Stimulated activated CD4-positive, alpha-beta T cell treated with anti-CD3 and anti-CD28 coated beads, Interleukin-15, amount 100 ng/mL, for 24 hours (primary cell): Measurements from ENCODE around the gene MCOLN1.
A peak's percentile ranks its signal among the peaks of the same experiment; 100 is the strongest.

Experiments
- DNase-seq: peaks from one replicate; pipeline ENCODE4 v3.0.0-alpha.2; 2020

The MCOLN1 gene

GRCh38 chr19:7522072-7522922 is at the start of gene MCOLN1:
Gene MCOLN1, plus strand, starts transcription at chr19:7522624. Its CDS starts 127 bp downstream, at chr19:7522751.
- peak; percentile 100 for DNase-seq

GRCh38 chr19:7475665-7476064 is 46.8 kb upstream of the MCOLN1 start:
- DNase-seq = no peak

GRCh38 chr19:7476241-7476640 is 46.2 kb upstream of the MCOLN1 start:
- no peak for DNase-seq

GRCh38 chr19:7476777-7477494 is 45.5 kb upstream of the MCOLN1 start:
- DNase-seq = no peak

DNA sequence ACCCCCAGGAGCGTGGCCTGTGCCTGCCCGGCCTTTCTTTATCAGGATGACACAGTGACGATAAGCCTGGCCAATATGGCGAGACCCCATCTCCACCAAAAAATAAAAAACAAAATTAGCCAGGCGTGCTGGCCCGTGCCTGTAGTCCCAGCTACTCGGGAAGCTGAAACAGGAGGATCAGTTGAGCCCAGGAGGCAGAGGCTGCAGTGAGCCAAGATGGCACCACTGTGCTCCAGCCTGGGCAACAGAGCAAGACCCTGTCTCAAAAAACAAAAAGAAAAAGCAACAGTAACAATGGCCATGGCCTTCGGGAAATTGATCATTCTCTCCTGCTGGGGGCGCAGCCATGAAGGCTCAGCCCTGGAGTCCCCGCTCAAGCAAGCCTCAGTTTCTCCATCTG is 44.7 kb upstream of the MCOLN1 start:
- DNase-seq = no peak

DNA sequence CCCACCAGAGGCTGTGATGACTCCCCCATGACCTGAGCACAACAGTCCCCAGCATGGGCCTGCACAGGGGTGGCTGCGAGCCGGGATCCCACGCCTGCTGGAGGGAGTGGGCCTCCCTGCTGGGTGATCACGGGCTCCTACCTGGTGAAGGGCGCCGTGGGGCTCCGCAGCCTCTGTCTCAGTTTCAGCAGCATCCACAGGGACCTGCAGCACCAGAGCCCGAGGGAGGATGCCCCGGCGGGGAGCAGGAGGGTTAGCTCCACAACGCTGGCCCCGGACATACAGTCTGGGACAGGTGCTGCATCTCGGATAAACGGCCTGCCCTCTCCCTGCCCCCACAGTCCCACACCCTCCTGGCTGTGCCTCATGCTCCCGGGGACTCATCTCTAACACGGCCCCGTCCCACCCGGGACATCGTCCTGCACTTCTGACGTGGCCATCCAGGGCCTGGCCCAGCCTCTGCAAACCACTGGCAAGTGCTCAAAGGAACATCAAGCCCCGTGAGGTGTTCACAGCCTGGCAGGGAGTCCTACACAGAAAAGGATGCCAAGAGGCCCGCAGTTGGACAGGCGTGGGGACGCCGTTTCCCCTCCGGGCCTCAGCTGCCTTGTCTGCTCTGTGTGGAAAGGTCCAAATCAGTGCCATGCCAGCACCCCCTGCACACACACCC is 44.1 kb upstream of the MCOLN1 start:
- DNase-seq = no peak

DNA sequence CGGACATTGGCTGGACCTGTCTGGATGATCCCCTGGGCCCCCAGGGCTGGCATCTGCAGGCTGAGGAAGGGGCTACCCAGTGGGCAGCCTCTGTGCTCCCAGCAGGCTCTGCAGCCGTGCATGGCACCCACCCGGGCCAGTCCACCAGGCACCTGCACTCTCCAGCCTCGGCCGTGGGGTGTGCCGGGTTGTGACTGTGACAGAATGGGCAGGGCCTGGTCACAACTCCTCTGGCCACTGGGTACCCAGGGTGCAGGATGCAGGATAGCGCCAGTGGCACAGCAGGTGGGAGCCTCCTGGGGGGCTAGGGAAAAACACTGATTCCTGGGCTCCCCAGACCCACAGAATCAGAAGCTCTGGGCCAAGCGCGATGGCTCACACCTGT is 43.6 kb upstream of the MCOLN1 start:
- DNase-seq = no peak

DNA sequence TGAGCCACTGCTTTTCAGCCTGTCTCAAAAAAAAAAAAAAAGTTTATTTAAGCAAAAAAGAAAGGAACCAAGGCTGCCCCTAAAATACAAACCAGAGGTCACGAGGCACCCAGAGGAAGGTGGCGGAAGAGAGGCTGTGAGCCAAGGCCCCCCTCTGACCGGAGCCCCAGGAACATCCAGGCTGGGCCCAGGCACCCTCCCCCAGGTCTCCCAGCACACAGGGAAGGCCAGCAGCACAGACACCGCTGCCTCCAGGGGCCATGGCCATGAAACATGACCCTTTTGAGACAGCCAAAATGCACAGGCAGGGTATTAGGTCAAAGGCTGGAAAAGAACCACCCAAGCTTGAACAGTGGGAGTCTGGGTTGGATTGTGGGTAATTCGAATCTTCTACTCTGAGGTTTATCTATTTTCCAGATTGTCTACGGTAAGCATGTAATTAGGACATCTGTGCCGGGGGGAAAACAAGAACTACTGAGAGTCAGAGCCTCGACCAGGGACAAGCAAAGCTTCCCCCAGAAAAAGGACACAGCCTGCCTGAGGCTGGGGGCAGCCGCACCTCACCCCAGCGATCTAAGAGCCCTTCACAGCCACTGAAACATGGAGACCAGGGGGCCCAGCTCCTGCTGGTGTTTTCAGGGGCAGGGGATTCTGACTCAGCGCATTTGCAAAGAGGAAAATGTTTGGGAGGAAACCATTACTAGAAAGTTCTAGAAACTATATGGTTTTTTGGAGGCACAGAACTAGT is 42.0 kb upstream of the MCOLN1 start:
- DNase-seq = no peak

DNA sequence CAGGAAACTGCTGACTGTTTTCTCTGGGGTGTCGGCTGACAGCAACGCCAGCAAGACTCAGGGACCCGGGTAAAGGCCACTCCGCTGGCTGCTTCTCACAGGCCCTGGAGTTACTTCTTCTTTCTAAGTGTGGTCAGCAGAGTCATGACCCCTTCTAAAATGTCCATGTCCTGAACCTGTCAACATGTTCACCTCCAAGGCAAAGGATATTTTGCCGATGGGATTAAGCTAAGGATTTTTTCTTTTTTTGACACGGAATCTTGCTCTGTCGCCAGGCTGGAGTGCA is 41.5 kb upstream of the MCOLN1 start:
- DNase-seq = no peak

DNA sequence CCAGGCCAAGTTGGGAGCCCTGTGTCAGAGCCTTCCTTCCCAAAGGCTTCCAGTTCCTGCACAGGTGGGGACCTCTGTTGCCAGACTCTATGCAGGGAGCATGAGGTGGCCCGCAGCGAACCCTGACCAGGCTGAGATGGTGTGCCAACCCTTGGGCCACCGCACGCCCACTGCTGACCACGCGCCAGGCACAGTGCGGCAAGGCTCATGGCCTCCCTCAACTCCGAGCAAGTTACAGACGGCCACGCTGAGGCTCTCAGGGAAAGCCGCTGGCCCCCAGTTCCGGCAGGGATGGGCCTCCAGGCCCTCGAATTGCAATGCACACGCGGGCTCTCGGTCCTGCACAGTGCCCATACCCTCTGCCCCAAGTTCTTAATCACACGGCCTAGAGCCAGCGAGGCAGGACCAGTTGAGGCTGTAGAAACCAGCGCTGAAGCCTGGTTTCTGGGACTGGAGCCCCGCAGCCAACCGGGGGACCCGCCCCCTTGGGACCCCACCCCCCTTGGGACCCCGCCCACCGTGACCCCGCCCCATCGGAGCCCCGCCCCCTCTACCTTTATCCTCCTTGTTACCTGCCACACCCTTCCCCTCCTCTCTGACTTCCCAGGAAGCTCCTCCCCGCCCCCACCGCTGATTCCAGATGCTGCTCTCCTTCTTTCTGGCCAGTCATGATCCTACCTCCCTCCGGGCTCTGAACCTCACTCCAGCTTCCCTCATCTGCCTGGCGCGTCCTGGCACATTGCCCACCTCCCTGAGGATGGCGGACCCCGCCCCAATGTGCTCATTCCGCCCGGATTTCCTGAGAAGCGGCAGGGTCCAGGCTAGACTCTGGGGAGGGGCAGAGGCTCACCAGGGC is 39.6 kb upstream of the MCOLN1 start:
- DNase-seq = no peak

- DNase-seq = no peak
Observed at GRCh38 chr19:7483720-7484201, 38.7 kb upstream of the MCOLN1 start.

DNA sequence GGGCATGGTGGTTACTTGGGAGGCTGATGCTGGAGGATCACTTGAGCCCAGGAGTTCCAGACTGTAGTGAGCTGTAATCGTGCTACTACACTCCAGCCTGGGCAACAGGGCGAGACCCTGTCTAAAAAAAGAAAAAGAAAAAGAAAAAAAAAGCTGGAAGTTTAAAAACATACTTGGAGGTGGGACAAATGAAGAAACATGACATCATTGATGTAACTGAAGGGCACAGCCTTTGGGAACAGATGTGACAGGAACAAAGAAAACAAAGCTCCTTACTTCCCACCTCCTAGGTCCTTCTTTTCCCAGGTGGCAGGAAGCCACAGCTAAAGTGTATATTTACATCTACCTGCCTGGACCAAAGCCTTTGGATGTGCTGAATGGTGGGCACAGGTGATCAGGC is 35.5 kb upstream of the MCOLN1 start:
- DNase-seq = no peak

DNA sequence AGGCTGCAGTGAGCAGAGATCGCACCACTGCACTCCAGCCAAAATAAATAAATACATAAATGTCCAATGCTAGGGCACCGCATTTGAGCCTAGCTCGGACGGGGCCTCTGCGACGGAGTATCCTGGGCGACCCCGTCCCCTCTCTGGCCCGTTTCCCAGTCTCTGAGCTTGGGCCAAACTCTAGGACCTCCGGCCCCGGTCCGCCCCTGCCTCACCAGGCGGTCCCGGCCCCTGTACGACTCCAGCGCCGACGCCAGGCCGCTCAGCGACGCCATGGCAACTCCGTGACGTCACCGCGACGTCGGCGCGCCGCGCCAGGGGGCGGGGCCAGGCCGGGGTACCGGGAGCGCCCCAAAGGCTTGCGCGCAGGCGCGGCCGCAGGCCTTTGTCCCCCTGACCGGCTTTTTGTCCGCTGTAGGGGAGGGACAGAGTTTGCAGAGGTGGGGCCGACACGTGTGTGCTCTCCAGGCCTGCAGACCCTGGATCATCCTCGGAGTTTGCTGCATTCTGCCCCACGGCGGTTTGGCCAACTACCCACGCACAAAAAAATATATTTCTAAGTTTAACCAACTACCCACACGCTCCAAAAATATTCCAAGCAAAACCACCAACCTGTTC is 33.6 kb upstream of the MCOLN1 start, which contains the start of gene PEX11G:
Gene PEX11G (minus strand): TSS at position 300 of the 618 bp plus-strand sequence. CDS start 25 bp downstream, at position 275.
- peak; percentile 93 for DNase-seq

- DNase-seq = no peak
Observed at GRCh38 chr19:7489609-7490044, 32.8 kb upstream of the MCOLN1 start.

DNA sequence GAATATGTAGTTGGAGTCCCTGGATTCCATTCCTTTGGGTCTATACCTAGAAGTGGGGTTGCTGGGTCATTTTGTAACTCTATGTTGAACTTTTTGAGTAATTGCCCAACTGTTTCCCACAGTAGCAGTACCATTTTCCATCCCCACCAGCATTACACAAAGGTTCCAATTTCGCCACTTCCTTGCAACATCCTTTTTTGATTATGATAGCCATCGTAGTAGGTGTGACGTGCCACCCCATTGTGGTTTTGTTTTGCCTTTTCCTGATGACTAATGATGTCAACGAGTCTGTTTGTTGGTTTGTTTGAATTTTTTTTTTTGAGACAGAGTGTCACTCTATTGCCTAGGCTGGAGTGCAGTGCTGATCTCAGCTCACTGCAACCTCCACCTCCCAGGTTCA is 30.3 kb upstream of the MCOLN1 start:
- DNase-seq = peak; percentile 75

DNA sequence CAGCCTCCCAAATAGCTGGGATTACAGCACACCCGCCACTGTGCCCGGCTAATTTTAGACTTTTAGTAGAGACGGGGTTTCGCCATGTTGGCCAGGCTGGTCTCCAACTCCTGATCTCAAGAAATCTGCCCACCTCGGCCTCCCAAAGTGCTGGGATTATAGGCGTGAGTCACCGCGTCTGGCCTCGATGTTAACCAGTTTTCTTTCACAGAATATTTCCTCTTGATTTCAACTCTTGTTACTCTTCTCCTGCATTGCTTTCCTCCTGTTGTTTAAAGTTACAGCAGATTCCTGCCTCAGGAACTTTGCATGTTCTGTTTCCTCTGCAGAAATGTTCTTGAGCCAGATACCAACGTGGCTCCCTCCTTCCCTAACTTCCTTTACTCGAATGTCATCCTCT is 29.9 kb upstream of the MCOLN1 start:
- no peak for DNase-seq

DNA sequence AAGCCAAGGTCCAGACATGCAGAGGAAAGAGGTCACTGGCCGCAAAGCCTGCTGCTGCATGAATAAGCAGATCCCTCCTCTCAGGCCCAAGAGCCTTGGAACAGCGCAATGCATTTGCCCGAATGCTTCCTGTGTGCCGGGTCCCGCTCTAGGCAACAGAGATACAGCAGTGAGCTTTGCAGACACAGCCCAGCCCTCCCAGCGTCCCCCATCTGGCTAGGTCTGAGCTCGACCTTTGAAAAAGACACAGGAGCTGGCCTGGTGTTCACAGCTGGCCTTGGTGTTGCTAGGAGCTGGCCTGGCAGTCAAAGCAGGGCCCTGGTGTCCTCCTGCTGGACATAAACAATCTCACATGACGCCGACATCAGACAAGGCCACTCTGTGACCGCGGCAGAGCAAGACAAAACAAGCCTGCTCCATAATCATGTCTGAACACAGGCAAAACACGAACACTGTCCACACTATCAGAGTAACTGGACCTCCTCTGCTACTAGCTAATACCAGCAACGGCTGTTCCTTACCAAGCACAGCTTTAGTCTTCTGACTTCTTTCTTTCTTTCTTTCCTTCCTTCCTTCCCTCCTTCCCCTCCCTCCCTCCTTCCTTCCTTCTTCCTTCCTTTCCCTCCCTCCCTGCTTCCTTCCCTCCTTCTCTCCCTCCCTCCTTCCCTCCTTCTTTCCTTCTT is 27.9 kb upstream of the MCOLN1 start:
- no peak for DNase-seq

DNA sequence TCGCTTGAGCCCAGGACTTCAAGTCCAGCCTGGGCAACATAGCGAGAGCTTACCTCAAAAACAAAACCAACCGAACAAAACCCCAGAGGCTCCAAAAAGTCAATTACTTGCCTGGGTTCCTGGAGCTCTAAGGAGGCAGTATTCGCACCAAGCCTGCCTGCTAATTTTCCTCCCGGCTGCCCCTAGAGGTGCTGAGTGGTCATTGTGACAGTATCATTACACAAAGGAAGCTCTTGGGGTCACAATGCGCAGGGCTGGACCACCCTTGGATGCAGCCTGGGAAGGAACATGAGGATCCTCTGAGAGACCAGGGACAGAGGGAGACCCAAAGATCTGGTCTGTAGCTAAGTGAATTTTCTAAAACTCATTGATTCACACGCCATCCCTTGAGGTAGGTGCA is 25.1 kb upstream of the MCOLN1 start:
- no peak for DNase-seq

- DNase-seq = peak; percentile 86
Observed at GRCh38 chr19:7500811-7501450, 21.5 kb upstream of the MCOLN1 start.

- no peak for DNase-seq
Observed at GRCh38 chr19:7502552-7502951, 19.9 kb upstream of the MCOLN1 start.
